Mucosa of descending colon (tissue), 3 donors: ENCODE results near the gene TACC2. TPM values are rescaled to one million over a fixed set of nuclear protein-coding genes. Genes with fewer than 3 reads are reported as not detected.

Experiments
- ATAC-seq: fragments of 200-7000 bp; cut with Tn5 transposase; one replicate; pipeline ENCODE4 v1.9.1; 2020; ENCODE audit warnings: mild to moderate bottlenecking, moderate library complexity
- DNase-seq, 3 donors: peaks; one replicate each; pipeline ENCODE4 v3.0.0-alpha.2; 2020
- H3K36me3 ChIP-seq: fragments of 200-600 bp; one replicate; pipeline ENCODE4 v1.8.0; 2021; ENCODE audit warnings: low read depth, mild to moderate bottlenecking
- H3K4me1 ChIP-seq: fragments of 200-600 bp; one replicate; pipeline ENCODE4 v1.8.0; 2021; ENCODE audit warnings: low read depth, mild to moderate bottlenecking
- H3K4me3 ChIP-seq: fragments of 200-600 bp; one replicate; pipeline ENCODE4 v1.8.0; 2021; ENCODE audit warnings: mild to moderate bottlenecking
- H3K9me3 ChIP-seq: fragments of 200-600 bp; one replicate; pipeline ENCODE4 v1.8.0; 2021; ENCODE audit warnings: mild to moderate bottlenecking
- intact Hi-C, 2 donors: fragments of 100-400 bp; cut with DNase I in 1 of 2; cut with micrococcal nuclease in 1 of 2; formaldehyde crosslinking; loops; one replicate each; pipeline versions ENCODE4 v1.11.0 to v1.11.1; 2022; cut with DNase I, micrococcal nuclease
- total RNA-seq, 3 donors: library from RNA; stranded (reverse); fragmentation: NEBNext Ultra II Directional in 2 of 3; extraction: Animal tissue kit (Norgen Biotek cat#: 25700) in 2 of 3; gene quantifications; one replicate each; pipeline versions ENCODE4 v1.2.1 to v1.2.4, GENCODE V29; 2021 to 2023
- TF ChIP-seq, protein P1 (sequence below): fragments of 200-600 bp; IDR thresholded peaks from one replicate; pipeline ENCODE4 v1.8.0; 2022; ENCODE audit warnings: antibody characterized with exemption, mild to moderate bottlenecking
- donor health status: DM: no; HTN: no; CAD: no; lungs with moderate emphysema.
- donor health status: DM: no; HTN: no; CAD: no.
- donor health status: DM: no; HTN: yes; CAD: no.

TACC2 gene
- total RNA-seq, 3 donors from 2014 or later = 97.5 to 170 (median 133) TPM

DNA sequence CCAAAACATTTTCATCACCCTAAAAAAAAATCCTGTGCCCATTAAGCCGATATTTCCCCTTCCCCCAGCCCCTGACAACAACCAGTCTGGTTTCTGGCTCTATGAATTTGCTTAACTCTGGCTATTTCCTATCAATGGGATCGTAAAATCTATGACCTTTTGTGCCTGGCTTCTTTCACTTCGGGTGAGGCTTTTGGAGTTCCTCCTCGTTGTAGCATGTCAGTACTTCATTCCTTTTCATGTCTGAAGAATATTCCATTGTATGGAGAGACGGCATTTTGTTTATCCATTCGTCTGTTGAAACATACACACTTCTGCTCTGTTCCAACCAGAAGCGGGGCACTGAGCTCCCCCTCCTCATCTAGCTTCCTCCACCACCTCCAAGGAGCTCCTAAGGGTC is 29.5 kb downstream of the TACC2 start:
- intact Hi-C loops = no loop called here
- Histone ChIP-seq H3K4me1 (peaks cover 11% of the 10 kb centered on the region), H3K9me3 (no peaks in the 10 kb centered on the region), H3K36me3 (no peaks in the 10 kb centered on the region), H3K4me3 (peak overlapping the region; percentile 19)
- TF ChIP-seq, protein P1, sequence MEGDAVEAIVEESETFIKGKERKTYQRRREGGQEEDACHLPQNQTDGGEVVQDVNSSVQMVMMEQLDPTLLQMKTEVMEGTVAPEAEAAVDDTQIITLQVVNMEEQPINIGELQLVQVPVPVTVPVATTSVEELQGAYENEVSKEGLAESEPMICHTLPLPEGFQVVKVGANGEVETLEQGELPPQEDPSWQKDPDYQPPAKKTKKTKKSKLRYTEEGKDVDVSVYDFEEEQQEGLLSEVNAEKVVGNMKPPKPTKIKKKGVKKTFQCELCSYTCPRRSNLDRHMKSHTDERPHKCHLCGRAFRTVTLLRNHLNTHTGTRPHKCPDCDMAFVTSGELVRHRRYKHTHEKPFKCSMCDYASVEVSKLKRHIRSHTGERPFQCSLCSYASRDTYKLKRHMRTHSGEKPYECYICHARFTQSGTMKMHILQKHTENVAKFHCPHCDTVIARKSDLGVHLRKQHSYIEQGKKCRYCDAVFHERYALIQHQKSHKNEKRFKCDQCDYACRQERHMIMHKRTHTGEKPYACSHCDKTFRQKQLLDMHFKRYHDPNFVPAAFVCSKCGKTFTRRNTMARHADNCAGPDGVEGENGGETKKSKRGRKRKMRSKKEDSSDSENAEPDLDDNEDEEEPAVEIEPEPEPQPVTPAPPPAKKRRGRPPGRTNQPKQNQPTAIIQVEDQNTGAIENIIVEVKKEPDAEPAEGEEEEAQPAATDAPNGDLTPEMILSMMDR = no peak
- DNase-seq (no peak), ATAC-seq (peak; percentile 37)

DNA sequence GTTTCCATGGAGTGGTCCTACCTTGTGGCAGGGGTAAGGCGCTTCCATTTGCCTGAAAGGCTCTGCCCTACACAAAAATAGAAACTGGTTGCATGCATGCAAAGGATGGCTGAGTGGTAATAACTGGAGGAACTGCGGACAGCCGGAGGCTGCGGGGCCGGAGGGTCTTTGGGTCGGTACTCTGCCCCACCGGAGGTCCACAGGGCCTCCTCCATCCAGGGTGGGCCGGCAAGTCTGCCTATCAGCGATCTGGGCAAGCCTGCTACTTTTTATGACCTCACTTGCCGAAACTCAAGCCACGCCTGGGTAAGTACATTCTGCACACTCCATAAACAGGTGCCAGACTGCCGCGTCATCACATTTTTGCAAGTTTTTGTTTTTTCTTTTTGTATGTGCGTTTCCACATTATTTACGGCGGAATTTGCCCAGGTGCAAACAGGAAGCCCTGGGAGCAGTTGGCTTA is 30.0 kb downstream of the TACC2 start:
- intact Hi-C loops = no loop called here
- ATAC-seq (peak; percentile 85), DNase-seq (peak; percentile 67 to 77 (median 75))
- H3K4me3 ChIP-seq = peak overlapping the region; percentile 19
- H3K9me3 ChIP-seq = no peaks in the 10 kb centered on the region
- TF ChIP-seq, protein P1 = no peak
- peaks cover 11% of the 10 kb centered on the region for H3K4me1 ChIP-seq
- no peaks in the 10 kb centered on the region for H3K36me3 ChIP-seq

DNA sequence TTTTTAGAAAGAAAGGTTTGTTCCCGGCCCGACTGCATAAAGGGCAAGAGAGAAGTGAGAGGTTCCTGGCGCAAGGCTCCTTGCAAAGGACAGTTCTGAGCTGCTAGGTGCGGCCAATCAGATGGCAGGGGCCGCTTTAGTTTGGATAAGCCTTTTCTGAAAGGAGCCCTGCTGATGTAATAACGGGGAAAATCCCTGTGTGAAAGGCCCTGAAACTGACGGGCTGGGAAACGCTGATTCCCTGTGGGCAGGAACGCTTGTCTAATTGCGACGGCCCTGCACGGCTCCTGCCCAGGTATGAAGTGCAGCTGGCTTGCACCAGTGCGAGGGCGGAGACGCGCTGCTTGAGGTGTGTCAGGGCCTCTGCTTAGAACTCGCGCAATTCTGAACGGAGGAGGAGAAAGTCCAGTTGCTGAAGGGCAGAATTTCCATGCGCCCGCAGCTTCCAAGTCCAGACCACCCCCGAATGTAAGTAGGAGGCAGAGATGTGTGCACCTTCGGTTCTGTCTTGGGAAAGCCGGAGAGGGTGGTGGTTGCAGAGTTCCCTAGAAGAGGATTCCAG is 30.5 kb downstream of the TACC2 start:
- DNase-seq = peak; percentile 90
- peak overlapping the region; percentile 19 for H3K4me3 ChIP-seq
- intact Hi-C loops = no loop called here
- TF ChIP-seq, protein P1 = no peak
- H3K9me3 ChIP-seq = no peaks in the 10 kb centered on the region
- H3K4me1 ChIP-seq = peaks cover 9% of the 10 kb centered on the region
- ATAC-seq = peak; percentile 91
- H3K36me3 ChIP-seq = no peaks in the 10 kb centered on the region

DNA sequence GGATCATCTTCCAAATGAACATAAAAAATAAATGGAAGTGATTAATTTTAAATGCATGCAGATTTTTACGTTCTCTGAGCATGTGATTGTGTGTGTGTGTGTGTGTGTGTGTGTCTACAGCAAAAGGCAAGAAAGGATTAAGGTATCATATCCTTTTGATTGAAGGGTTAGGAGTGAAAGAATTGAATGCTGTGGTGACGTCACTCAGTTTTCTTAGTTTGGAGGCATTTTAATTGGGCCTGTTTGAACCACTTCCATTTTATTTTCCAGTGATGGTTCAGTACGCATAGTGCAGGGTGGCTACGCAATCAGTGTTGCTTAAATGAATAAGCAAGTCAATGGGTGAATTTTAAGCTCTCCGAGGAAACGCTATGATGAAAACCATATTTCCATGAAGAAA is 31.3 kb downstream of the TACC2 start:
- no peaks in the 10 kb centered on the region for H3K9me3 ChIP-seq
- H3K36me3 ChIP-seq = no peaks in the 10 kb centered on the region
- TF ChIP-seq, protein P1 = no peak
- intact Hi-C loops = no loop called here
- ATAC-seq (no peak), DNase-seq (no peak)
- peaks cover 7% of the 10 kb centered on the region for H3K4me1 ChIP-seq
- H3K4me3 ChIP-seq = no peak overlapping the region

DNA sequence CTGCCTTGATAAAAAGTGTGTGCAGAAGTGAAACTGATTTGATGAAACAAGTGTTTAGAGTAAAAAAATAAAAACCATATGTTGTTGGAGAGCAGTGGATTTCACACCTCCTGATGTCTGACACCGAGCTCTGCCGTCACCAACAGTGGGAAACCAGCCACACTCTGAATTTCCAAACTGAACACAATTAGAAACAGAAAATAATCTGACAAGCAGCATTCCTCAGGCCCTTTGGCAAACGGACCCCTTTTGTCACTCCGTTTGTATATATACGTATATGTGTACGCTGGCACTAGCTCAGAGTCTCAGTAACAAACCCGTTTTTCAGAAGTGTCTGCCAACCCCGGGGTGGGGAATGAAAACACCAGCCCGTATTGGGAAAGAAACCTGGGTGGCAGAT is 32.4 kb downstream of the TACC2 start:
- TF ChIP-seq, protein P1 = no peak
- Histone ChIP-seq H3K9me3 (no peaks in the 10 kb centered on the region), H3K4me3 (no peak overlapping the region), H3K36me3 (no peaks in the 10 kb centered on the region), H3K4me1 (peaks cover 7% of the 10 kb centered on the region)
- ATAC-seq = no peak
- intact Hi-C loops = no loop called here
- no peak for DNase-seq

DNA sequence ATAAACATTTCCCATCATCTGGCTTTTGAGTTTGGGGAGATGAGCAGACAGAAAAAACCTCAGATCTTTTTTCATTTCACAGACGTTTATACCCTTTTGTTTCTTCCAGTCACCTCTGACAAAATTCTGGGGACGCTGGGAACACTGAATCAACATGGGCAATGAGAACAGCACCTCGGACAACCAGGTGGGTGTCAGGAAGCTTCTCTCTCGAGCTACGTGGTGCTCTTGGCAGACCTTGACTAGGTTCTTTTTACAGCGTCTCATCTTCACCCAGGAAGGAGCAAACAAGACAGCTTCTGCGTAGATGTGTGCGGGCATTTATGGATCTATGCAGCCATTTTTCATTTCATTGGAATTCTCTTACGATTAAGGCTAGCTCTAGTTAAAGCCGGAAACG is 32.9 kb downstream of the TACC2 start:
- TF ChIP-seq, protein P1 = no peak
- intact Hi-C loops = no loop called here
- DNase-seq (no peak), ATAC-seq (no peak)
- Histone ChIP-seq H3K4me3 (no peak overlapping the region), H3K4me1 (peaks cover 7% of the 10 kb centered on the region), H3K9me3 (no peaks in the 10 kb centered on the region), H3K36me3 (no peaks in the 10 kb centered on the region)
